ENCODE measurements around the gene TBC1D2.

DNA sequence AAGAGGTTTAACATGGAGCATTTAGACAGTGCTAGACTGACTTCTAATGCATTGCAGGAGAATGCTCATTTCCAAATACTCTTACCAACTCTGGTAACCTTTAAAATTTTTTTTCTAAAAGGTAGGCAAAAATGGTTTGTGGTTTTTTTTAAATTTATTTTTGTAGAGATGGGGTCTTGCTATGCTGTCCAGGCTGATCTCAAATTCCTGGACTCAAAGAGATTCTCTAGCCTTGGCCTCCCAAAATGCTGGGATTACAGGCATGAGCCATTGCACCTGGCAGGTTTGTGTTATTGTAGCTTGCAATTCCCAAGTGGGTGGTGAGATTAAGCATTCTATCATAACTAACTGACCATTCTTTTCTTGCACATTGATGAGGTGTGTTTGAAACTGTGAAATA, 43.0 kb upstream of the TBC1D2 start:
- TF ChIP-seq, protein P1, sequence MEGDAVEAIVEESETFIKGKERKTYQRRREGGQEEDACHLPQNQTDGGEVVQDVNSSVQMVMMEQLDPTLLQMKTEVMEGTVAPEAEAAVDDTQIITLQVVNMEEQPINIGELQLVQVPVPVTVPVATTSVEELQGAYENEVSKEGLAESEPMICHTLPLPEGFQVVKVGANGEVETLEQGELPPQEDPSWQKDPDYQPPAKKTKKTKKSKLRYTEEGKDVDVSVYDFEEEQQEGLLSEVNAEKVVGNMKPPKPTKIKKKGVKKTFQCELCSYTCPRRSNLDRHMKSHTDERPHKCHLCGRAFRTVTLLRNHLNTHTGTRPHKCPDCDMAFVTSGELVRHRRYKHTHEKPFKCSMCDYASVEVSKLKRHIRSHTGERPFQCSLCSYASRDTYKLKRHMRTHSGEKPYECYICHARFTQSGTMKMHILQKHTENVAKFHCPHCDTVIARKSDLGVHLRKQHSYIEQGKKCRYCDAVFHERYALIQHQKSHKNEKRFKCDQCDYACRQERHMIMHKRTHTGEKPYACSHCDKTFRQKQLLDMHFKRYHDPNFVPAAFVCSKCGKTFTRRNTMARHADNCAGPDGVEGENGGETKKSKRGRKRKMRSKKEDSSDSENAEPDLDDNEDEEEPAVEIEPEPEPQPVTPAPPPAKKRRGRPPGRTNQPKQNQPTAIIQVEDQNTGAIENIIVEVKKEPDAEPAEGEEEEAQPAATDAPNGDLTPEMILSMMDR (IDR thresholded peaks at IDR 0.05): no peak
- TF ChIP-seq EP300 (IDR thresholded peaks at IDR 0.05): no peak
- no peak for TF ChIP-seq POLR2AphosphoS5 (IDR thresholded peaks at IDR 0.05)
